ENCODE measurements around the gene OCIAD2. TPM values are rescaled to one million over a fixed set of nuclear protein-coding genes. Genes with fewer than 3 reads are reported as not detected.
"Not testable (repeated sequence)": the region's sequence is repeated elsewhere in the genome, so short reads cannot be mapped to it uniquely, and the experiment has no call there.

Gene OCIAD2
- total RNA-seq, 1 experiment from 2014 or later = 64.0 TPM

DNA sequence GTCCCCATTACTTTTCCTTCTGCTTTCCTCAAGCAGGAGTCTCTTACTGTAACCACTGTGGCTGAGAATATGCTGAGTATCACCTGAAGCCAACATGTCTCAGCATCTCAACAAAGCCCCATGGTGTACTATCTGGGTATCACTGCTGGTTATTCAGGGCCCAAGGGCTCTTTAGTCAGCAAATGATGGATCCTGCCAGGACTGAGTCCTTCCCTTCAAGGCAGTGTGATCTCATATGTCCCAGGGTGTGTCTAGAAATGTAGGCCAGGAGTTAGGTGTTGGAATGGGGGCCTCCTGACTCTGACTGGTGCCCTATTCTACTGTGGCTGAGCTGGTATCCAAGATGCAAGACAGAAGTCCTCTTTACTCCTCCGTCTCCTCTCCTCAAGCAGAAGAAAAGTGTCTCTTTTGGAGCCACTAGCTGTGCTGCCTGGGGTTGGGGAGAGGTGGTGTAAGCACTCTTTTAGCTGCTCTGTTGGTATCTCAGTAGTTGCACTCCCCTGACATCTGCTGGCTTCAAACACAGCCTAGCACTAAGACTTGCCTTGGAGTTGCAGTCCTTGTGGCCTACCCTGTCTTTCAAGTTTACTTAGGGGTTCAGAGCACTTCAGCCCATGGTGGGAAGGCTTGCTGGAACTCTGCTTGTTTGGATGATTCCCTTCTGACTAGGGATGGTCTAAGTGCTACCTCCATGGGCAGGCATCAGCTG is 28.6 kb downstream of the OCIAD2 start:
- Histone ChIP-seq H3K27ac (ENCODE audit: low read depth, low read length) (no peak overlapping the region), H3K9ac (ENCODE audit: low read length) (no peak overlapping the region), H3K4me2 (ENCODE audit: low read length) (no peak overlapping the region), H3K9me2 (ENCODE audit: insufficient read depth) (no peaks in the 10 kb centered on the region), H4K20me1 (ENCODE audit: insufficient read depth) (no peaks in the 10 kb centered on the region), H3K4me1 (ENCODE audit: control insufficient read depth in 1 of 2, insufficient read depth in 2 of 2, low read length in 2 of 2) (no peaks in the 10 kb centered on the region), H2AFZ (ENCODE audit: low read depth, low read length, poor library complexity, severe bottlenecking) (no peak overlapping the region), H3K4me3 (replicated peaks in 1 of 2; ENCODE audit: low read depth in 1 of 2, low read length in 2 of 2) (no peak overlapping the region), H3K36me3 (ENCODE audit: control insufficient read depth in 1 of 2, insufficient read depth in 2 of 2, low read length in 2 of 2) (no peaks in the 10 kb centered on the region), H3K9me3 (ENCODE audit: control insufficient read depth in 1 of 2, insufficient read depth in 1 of 2, low read depth in 1 of 2, low read length in 2 of 2) (no peaks in the 10 kb centered on the region), H3K27me3 (ENCODE audit: insufficient read depth, low read length) (no peaks in the 10 kb centered on the region), H3K79me2 (ENCODE audit: insufficient read depth, low read length) (no peaks in the 10 kb centered on the region)
- ATAC-seq = no peak
- ChIA-PET RAD21 (ENCODE audit: low non-redundant PET in 1 of 2, low total read pairs in 2 of 2, uncharacterized antibody in 2 of 2, unreplicated experiment in 2 of 2) (no interaction called here), POLR2A (no interaction called here), CTCF (no interaction called here)
- no peak for DNase-seq (ENCODE audit: low read depth, low spot score)
- TF ChIP-seq CBX3 (IDR thresholded peaks at IDR 0.05; ENCODE audit: low read depth) = no peak
- TF ChIP-seq, protein P1, sequence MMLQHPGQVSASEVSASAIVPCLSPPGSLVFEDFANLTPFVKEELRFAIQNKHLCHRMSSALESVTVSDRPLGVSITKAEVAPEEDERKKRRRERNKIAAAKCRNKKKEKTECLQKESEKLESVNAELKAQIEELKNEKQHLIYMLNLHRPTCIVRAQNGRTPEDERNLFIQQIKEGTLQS (IDR thresholded peaks at IDR 0.05) = no peak
- TF ChIP-seq, protein P2, sequence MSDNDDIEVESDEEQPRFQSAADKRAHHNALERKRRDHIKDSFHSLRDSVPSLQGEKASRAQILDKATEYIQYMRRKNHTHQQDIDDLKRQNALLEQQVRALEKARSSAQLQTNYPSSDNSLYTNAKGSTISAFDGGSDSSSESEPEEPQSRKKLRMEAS (IDR thresholded peaks at IDR 0.05) = no peak
- TF ChIP-seq YY1 (IDR thresholded peaks at IDR 0.05; ENCODE audit: extremely low read depth, insufficient replicate concordance, low read depth, low read length) = no peak
- TF ChIP-seq SIN3A (IDR thresholded peaks at IDR 0.05; ENCODE audit: low read depth) = no peak
- TF ChIP-seq RAD21 (IDR thresholded peaks at IDR 0.05; ENCODE audit: low read depth) = no peak
- no peak for TF ChIP-seq TCF7L2 (IDR thresholded peaks at IDR 0.05; ENCODE audit: borderline replicate concordance, extremely low read depth, insufficient read depth, insufficient read length)
- no peak for TF ChIP-seq POLR2AphosphoS5 (IDR thresholded peaks at IDR 0.05; ENCODE audit: low read depth, low read length)
- no TSS peak for BruUV-seq (replicated peaks)
- intact Hi-C loops (cut with micrococcal nuclease) = no loop called here

DNA sequence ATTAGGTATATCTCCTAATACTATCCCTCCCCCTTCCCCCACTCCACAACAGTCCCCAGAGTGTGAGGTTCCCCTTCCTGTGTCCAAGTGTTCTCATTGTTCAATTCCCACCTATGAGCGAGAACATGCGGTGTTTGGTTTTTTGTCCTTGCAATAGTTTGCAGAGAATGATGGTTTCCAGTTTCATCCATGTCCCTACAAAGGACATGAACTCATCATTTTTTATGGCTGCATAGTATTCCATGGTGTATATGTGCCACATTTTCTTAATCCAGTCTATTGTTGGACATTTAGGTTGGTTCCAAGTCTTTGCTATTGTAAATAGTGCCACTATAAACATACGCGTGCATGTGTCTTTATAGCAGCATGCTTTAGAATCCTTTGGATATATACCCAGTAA is 41.9 kb downstream of the OCIAD2 start:
- H3K4me1 ChIP-seq (ENCODE audit: control insufficient read depth in 1 of 2, insufficient read depth in 2 of 2, low read length in 2 of 2); ATAC-seq; CTCF ChIA-PET; H3K27me3 ChIP-seq (ENCODE audit: insufficient read depth, low read length); DNase-seq (ENCODE audit: low read depth, low spot score); H3K4me2 ChIP-seq (ENCODE audit: low read length); H3K27ac ChIP-seq (ENCODE audit: low read depth, low read length); H3K9me2 ChIP-seq (ENCODE audit: insufficient read depth); H2AFZ ChIP-seq (ENCODE audit: low read depth, low read length, poor library complexity, severe bottlenecking); BruUV-seq (replicated peaks); H3K4me3 ChIP-seq (replicated peaks in 1 of 2; ENCODE audit: low read depth in 1 of 2, low read length in 2 of 2); H3K9me3 ChIP-seq (ENCODE audit: control insufficient read depth in 1 of 2, insufficient read depth in 1 of 2, low read depth in 1 of 2, low read length in 2 of 2); H3K9ac ChIP-seq (ENCODE audit: low read length); RAD21 ChIA-PET (ENCODE audit: low non-redundant PET in 1 of 2, low total read pairs in 2 of 2, uncharacterized antibody in 2 of 2, unreplicated experiment in 2 of 2); H4K20me1 ChIP-seq (ENCODE audit: insufficient read depth); POLR2A ChIA-PET; H3K79me2 ChIP-seq (ENCODE audit: insufficient read depth, low read length); intact Hi-C loops (cut with micrococcal nuclease): not testable (repeated sequence)
- peaks cover 8 to 11% of the 10 kb centered on the region in 2 experiments; a peak in 2 of 4 replicates for H3K36me3 ChIP-seq (ENCODE audit: control insufficient read depth in 1 of 2, insufficient read depth in 2 of 2, low read length in 2 of 2)
